KMS-11 (cell line): Measurements from ENCODE around the gene RXFP1.

ENCODE experiments used
- H2AFZ ChIP-seq: fragments of 200-600 bp; sonication (generic); 2 replicates; pipeline ENCODE4 v1.6.1; 2016; ENCODE audit warnings: antibody characterized with exemption, mixed run types, low read depth
- H3K27ac ChIP-seq: fragments of 200-600 bp; sonication (generic); 2 replicates; pipeline ENCODE4 v1.6.1; 2016; ENCODE audit warnings: mild to moderate bottlenecking, mixed run types
- H3K27me3 ChIP-seq: fragments of 200-600 bp; sonication (generic); 2 replicates; pipeline ENCODE4 v1.6.1; 2017; ENCODE audit warnings: mild to moderate bottlenecking, low read depth, mixed run types, moderate library complexity; ENCODE audit not compliant: insufficient read depth
- H3K36me3 ChIP-seq: fragments of 200-600 bp; sonication (generic); 2 replicates; pipeline ENCODE4 v1.6.1; 2017; ENCODE audit warnings: mild to moderate bottlenecking, mixed run types; ENCODE audit not compliant: insufficient read depth
- H3K4me1 ChIP-seq: fragments of 200-600 bp; sonication (generic); 2 replicates; pipeline ENCODE4 v1.6.1; 2016; ENCODE audit warnings: mild to moderate bottlenecking, low read depth, mixed run types; ENCODE audit not compliant: poor library complexity, severe bottlenecking
- H3K4me2 ChIP-seq: fragments of 200-600 bp; sonication (generic); 2 replicates; pipeline ENCODE4 v1.7.0; 2016; ENCODE audit warnings: mild to moderate bottlenecking, mixed run types
- H3K4me3 ChIP-seq: fragments of 200-600 bp; sonication (generic); IDR thresholded peaks from 2 replicates; pipeline ENCODE4 v1.6.1; 2017; ENCODE audit warnings: low read depth, low read length, mixed read lengths; ENCODE audit not compliant: insufficient read depth
- H3K79me2 ChIP-seq: fragments of 200-600 bp; sonication (generic); 2 replicates; pipeline ENCODE4 v1.6.1; 2016; ENCODE audit warnings: low read depth, mixed run types; ENCODE audit not compliant: insufficient read depth
- H3K9ac ChIP-seq: fragments of 200-600 bp; sonication (generic); 2 replicates; pipeline ENCODE4 v1.6.1; 2016; ENCODE audit warnings: mild to moderate bottlenecking, mixed run types
- H4K20me1 ChIP-seq: fragments of 200-600 bp; sonication (generic); 2 replicates; pipeline ENCODE4 v1.6.1; 2016; ENCODE audit warnings: mild to moderate bottlenecking, mixed run types; ENCODE audit not compliant: insufficient read depth
- CTCF ChIP-seq: fragments of 200-600 bp; sonication (generic); conservative IDR thresholded peaks from 2 replicates; pipeline ENCODE4 v1.6.1; 2017; ENCODE audit warnings: low read depth, mild to moderate bottlenecking, antibody characterized with exemption, low read length, moderate library complexity, mixed read lengths

The RXFP1 gene

GRCh38 chr4:158540125-158540907, 18.6 kb downstream of the RXFP1 start:
- Histone ChIP-seq H3K4me2 (no peak overlapping the region), H3K79me2 (no peaks in the 10 kb centered on the region), H3K27me3 (no peaks in the 10 kb centered on the region), H3K4me3 (no peak overlapping the region), H4K20me1 (no peaks in the 10 kb centered on the region), H2AFZ (no peak overlapping the region), H3K27ac (no peak overlapping the region), H3K4me1 (peaks cover 7% of the 10 kb centered on the region), H3K9ac (no peak overlapping the region), H3K36me3 (no peaks in the 10 kb centered on the region)
- no peak for TF ChIP-seq CTCF

- Histone ChIP-seq H3K27ac (no peak overlapping the region), H3K36me3 (no peaks in the 10 kb centered on the region), H3K4me1 (no peaks in the 10 kb centered on the region), H3K79me2 (no peaks in the 10 kb centered on the region), H2AFZ (no peak overlapping the region), H4K20me1 (no peaks in the 10 kb centered on the region), H3K9ac (no peak overlapping the region), H3K27me3 (no peaks in the 10 kb centered on the region), H3K4me3 (no peak overlapping the region), H3K4me2 (no peak overlapping the region)
- no peak for TF ChIP-seq CTCF
Observed at GRCh38 chr4:158541506-158541905, 19.8 kb downstream of the RXFP1 start.

- no peak overlapping the region for H3K4me3 ChIP-seq
- H3K79me2 ChIP-seq = no peaks in the 10 kb centered on the region
- no peak overlapping the region for H3K27ac ChIP-seq
- no peaks in the 10 kb centered on the region for H3K4me1 ChIP-seq
- no peak for TF ChIP-seq CTCF
- no peak overlapping the region for H3K9ac ChIP-seq
- H3K36me3 ChIP-seq = no peaks in the 10 kb centered on the region
- no peak overlapping the region for H2AFZ ChIP-seq
- H3K27me3 ChIP-seq = no peaks in the 10 kb centered on the region
- no peaks in the 10 kb centered on the region for H4K20me1 ChIP-seq
- H3K4me2 ChIP-seq = no peak overlapping the region
Observed at GRCh38 chr4:158543191-158543590, 21.5 kb downstream of the RXFP1 start.

GRCh38 chr4:158544141-158544540, 22.5 kb downstream of the RXFP1 start:
- Histone ChIP-seq H3K27ac (no peak overlapping the region), H3K9ac (no peak overlapping the region), H3K4me2 (no peak overlapping the region), H4K20me1 (no peaks in the 10 kb centered on the region), H2AFZ (no peak overlapping the region), H3K79me2 (no peaks in the 10 kb centered on the region), H3K27me3 (no peaks in the 10 kb centered on the region), H3K4me3 (no peak overlapping the region), H3K36me3 (no peaks in the 10 kb centered on the region), H3K4me1 (no peaks in the 10 kb centered on the region)
- no peak for TF ChIP-seq CTCF
